Prostate gland (tissue), 2 donors: ENCODE measurements around the gene FBXL7.

Experiments
- POLR2AphosphoS5 ChIP-seq: sonication (generic); formaldehyde crosslinking; IDR thresholded peaks from one replicate; pipeline ENCODE4 v1.6.1; 2017; ENCODE audit warnings: antibody characterized with exemption
- TF ChIP-seq, protein P1 (sequence below), 4 experiments: fragments of 200-600 bp in 2 of 4; fragments of 450-650 bp in 2 of 4; sonication (generic) in 2 of 4; IDR thresholded peaks; 1 replicate in 3 of 4; 2 replicates in 1 of 4; pipeline ENCODE4 v1.5.1; 2016 to 2019; ENCODE audit warnings: antibody characterized with exemption in 4 of 4, mild to moderate bottlenecking in 2 of 4, moderate library complexity in 2 of 4

DNA sequence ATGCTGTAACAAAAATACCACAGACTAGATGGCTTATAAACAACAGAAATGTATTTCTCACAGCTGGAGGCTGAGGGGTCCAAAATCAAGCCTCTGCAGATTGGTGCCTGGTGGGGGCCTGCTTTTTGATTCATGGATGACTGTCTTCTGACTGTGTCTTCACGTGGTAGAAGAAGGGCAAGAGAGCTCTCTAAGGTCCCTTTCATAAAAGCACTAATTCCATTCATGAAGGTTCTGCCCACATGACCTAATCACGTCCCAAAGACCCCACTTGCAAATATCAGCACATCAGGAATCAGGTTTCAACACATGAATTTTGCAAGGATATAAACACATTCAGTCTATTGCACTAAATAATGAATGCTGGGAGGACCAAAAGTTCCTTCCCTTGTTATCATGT, 401.2 kb downstream of the FBXL7 start:
- TF ChIP-seq, protein P1, sequence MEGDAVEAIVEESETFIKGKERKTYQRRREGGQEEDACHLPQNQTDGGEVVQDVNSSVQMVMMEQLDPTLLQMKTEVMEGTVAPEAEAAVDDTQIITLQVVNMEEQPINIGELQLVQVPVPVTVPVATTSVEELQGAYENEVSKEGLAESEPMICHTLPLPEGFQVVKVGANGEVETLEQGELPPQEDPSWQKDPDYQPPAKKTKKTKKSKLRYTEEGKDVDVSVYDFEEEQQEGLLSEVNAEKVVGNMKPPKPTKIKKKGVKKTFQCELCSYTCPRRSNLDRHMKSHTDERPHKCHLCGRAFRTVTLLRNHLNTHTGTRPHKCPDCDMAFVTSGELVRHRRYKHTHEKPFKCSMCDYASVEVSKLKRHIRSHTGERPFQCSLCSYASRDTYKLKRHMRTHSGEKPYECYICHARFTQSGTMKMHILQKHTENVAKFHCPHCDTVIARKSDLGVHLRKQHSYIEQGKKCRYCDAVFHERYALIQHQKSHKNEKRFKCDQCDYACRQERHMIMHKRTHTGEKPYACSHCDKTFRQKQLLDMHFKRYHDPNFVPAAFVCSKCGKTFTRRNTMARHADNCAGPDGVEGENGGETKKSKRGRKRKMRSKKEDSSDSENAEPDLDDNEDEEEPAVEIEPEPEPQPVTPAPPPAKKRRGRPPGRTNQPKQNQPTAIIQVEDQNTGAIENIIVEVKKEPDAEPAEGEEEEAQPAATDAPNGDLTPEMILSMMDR (IDR thresholded peaks at IDR 0.05), result no peak
- no peak for TF ChIP-seq POLR2AphosphoS5
